ENCODE measurements around the gene CDH6. TPM values are rescaled to one million over a fixed set of nuclear protein-coding genes. Genes with fewer than 3 reads are reported as not detected.

Gene CDH6
- total and polyA plus RNA-seq, 2 donors (not counting 3 experiments of a cell fraction or from before 2014, with no cell fraction given) = 0.06 TPM; not detected in 1

DNA sequence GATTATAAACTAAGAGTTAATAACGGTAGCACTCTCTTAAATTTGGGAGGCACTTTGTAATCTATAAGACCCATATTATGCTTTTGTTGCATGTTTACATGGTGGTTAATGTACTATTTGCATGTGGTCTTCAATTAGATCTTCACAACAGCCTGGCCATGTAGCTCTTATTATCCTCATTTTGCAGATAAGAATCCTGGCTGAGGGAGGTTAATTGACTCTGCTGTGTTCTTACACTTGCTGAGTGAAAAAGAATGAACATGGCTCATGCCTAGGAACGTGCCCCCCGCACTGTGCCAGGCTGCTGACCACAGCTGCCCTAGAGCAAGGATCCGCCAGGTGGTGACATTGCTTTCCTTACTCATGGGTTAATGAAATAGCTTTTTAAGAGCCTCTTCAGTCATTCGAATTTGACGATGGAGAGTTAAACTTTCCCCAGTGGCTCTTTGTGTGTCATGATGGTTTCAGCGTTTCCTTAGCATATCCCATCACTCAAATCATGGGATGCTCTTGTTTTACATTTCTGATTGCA is 97.9 kb downstream of the CDH6 start:
- DNase-seq (ENCODE audit: low read depth, low spot score) (no peak), FAIRE-seq (no peak)
- BruUV-seq (replicated peaks) = no TSS peak
- H3K27ac ChIP-seq (ENCODE audit: insufficient read depth, low read depth, low read length) = no peak overlapping the region
- H2AFZ ChIP-seq (ENCODE audit: low read depth, low read length) = no peak overlapping the region
- no peaks in the 10 kb centered on the region for H3K4me1 ChIP-seq (ENCODE audit: control insufficient read depth, extremely low read depth, insufficient read depth, low read length)
- CTCF ChIA-PET = no interaction called here
- H3K4me2 ChIP-seq (ENCODE audit: insufficient read depth, low read length) = no peak overlapping the region
- no peaks in the 10 kb centered on the region for H3K79me2 ChIP-seq (ENCODE audit: control insufficient read depth, insufficient read depth, low read length)
- no peaks in the 10 kb centered on the region for H3K36me3 ChIP-seq (ENCODE audit: control insufficient read depth in 2 of 2, extremely low read depth in 1 of 2, insufficient read depth in 2 of 2, low read length in 2 of 2)
- no peaks in the 10 kb centered on the region for H3K9me3 ChIP-seq (replicated peaks; ENCODE audit: control insufficient read depth, insufficient read depth, low read length)
- intact Hi-C loops (cut with micrococcal nuclease) (no loop called here), dilution Hi-C loops (cut with MboI; ENCODE audit: extremely low pct_ligation_motif_present, low sequenced_read_pairs) (no loop called here)
- H3K9ac ChIP-seq (replicated peaks; ENCODE audit: extremely low read depth, insufficient read depth, low read length) = no peak overlapping the region
- no peaks in the 10 kb centered on the region for H3K9me1 ChIP-seq (replicated peaks; ENCODE audit: control insufficient read depth, extremely low read depth, insufficient read depth, low read length)
- no peaks in the 10 kb centered on the region for H4K20me1 ChIP-seq (replicated peaks; ENCODE audit: control insufficient read depth, extremely low read depth, insufficient read depth, low read length)
- no peaks in the 10 kb centered on the region for H3K27me3 ChIP-seq (ENCODE audit: control insufficient read depth in 2 of 2, insufficient read depth in 2 of 2, low read length in 2 of 2)
- TF ChIP-seq MYC (IDR thresholded peaks at IDR 0.05; ENCODE audit: low read depth, low read length) (no peak), POLR2AphosphoS5 (IDR thresholded peaks at IDR 0.05; ENCODE audit: insufficient read depth, low read depth, low read length) (no peak), CTCF (IDR thresholded peaks at IDR 0.05; ENCODE audit: extremely low read depth in 1 of 2, insufficient read depth in 1 of 2, low read depth in 1 of 2, low read length in 2 of 2) (no peak), JUN (IDR thresholded peaks at IDR 0.05; ENCODE audit: borderline replicate concordance, insufficient read depth, insufficient read length, low read depth) (no peak), FOS (IDR thresholded peaks at IDR 0.05; ENCODE audit: borderline replicate concordance, insufficient read depth, low read length) (no peak), GATA2 (IDR thresholded peaks at IDR 0.05; ENCODE audit: insufficient read depth, insufficient read length, low read depth, low read length) (no peak), POLR2A (IDR thresholded peaks at IDR 0.05; ENCODE audit: low read depth, low read length) (no peak)
- POLR2A ChIA-PET = no interaction called here
- no peak overlapping the region for H3K4me3 ChIP-seq (replicated peaks in 1 of 3; ENCODE audit: insufficient read depth in 1 of 3, low read depth in 1 of 3, low read length in 3 of 3)
